GM18870 (cell line): Measurements from ENCODE around the gene VSTM2B.
A peak's percentile ranks its signal among the peaks of the same experiment; 100 is the strongest.

Experiments
- ATAC-seq: cut with Tn5 transposase; IDR thresholded peaks from one replicate; pipeline ENCODE4 v1.9.1; 2021; ENCODE audit warnings: moderate library complexity; ENCODE audit not compliant: unreplicated experiment

The VSTM2B gene

GRCh38 chr19:29587059-29587458 lies 61.3 kb downstream of the VSTM2B start:
- no peak for ATAC-seq

GRCh38 chr19:29587518-29587986 lies 61.8 kb downstream of the VSTM2B start:
- peak; percentile 98 for ATAC-seq

- ATAC-seq: no peak
These were observed 62.3 kb downstream of the VSTM2B start for GRCh38 chr19:29588095-29588494.

GRCh38 chr19:29590278-29590677 lies 64.5 kb downstream of the VSTM2B start:
- no peak for ATAC-seq

GRCh38 chr19:29591670-29592069 lies 65.9 kb downstream of the VSTM2B start:
- ATAC-seq: no peak

- no peak for ATAC-seq
These were observed 68.1 kb downstream of the VSTM2B start for GRCh38 chr19:29593869-29594268.

- no peak for ATAC-seq
These were observed 70.4 kb downstream of the VSTM2B start for GRCh38 chr19:29596080-29596727.

GRCh38 chr19:29596885-29597525 lies 71.2 kb downstream of the VSTM2B start:
- no peak for ATAC-seq

- no peak for ATAC-seq
These were observed 72.2 kb downstream of the VSTM2B start for GRCh38 chr19:29598036-29598435.

- ATAC-seq: no peak
These were observed 72.7 kb downstream of the VSTM2B start for GRCh38 chr19:29598496-29598895.

GRCh38 chr19:29603308-29603707 lies 77.5 kb downstream of the VSTM2B start:
- ATAC-seq: no peak

GRCh38 chr19:29605653-29606419 lies 80.0 kb downstream of the VSTM2B start, which contains the start of gene POP4:
Gene POP4, plus strand, starts transcription at chr19:29606283. Its CDS starts 36 bp downstream, at chr19:29606319.
- ATAC-seq: peak; percentile 52

- no peak for ATAC-seq
These were observed 80.6 kb downstream of the VSTM2B start for GRCh38 chr19:29606420-29606747.

GRCh38 chr19:29609636-29610035 lies 83.8 kb downstream of the VSTM2B start:
- ATAC-seq: no peak

- no peak for ATAC-seq
These were observed 84.4 kb downstream of the VSTM2B start for GRCh38 chr19:29610213-29610573.

- ATAC-seq: peak; percentile 66
These were observed 84.9 kb downstream of the VSTM2B start for GRCh38 chr19:29610574-29611271.

- ATAC-seq: no peak
These were observed 86.3 kb downstream of the VSTM2B start for GRCh38 chr19:29612121-29612520.

- no peak for ATAC-seq
These were observed 87.2 kb downstream of the VSTM2B start for GRCh38 chr19:29612801-29613595.

- ATAC-seq: no peak
These were observed 88.3 kb downstream of the VSTM2B start for GRCh38 chr19:29614046-29614445.
